Measurements from ENCODE around the gene KNDC1.

The KNDC1 gene

DNA sequence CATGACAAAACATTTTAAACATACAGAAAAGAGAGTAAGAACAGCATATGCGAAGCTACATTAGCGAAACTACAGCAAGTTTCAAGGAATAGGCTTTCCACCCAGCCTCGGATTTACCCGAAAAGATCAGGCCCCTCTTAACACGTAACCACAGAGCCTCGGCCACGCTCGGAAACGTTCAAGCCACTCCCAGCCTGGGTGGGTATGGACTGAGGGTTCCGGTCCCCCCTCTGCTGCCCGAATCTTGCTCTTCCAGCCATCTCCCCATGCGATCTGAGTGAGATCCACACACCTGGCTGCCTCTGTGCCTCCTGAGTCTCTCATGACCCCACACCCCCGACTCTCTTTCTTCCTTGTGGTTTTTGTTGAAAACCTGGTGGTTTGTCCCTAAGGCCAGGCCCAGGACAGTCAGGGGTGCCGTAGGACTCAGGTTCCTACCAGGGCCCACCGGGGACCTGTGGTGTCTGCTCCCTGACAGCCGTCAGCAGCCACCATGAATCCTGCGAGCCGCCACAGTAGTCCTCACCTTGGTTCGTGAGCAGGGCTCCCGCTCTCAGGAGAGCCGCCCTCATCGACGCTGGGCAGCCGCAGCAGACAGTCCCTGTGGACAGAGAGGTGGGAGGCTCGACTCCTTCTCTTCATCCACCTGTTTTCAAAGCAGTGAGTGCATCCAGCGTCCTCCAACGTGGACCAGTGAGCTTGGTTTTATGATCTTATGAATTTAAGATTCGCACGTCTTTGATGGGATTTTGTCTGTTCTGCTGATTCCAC is 18.5 kb downstream of the KNDC1 start:
- Histone ChIP-seq H3K4me1 (ENCODE audit: control insufficient read depth in 1 of 2, insufficient read depth in 2 of 2, low read length in 2 of 2) (no peaks in the 10 kb centered on the region), H3K27me3 (ENCODE audit: control insufficient read depth in 1 of 2, insufficient read depth in 2 of 2, low read length in 2 of 2) (no peaks in the 10 kb centered on the region), H3K27ac (ENCODE audit: low read depth, low read length) (no peak overlapping the region)

GRCh38 chr10:133179128-133179520 is 19.1 kb downstream of the KNDC1 start:
- no peaks in the 10 kb centered on the region for H3K4me1 ChIP-seq (ENCODE audit: control insufficient read depth in 1 of 2, insufficient read depth in 2 of 2, low read length in 2 of 2)
- H3K27me3 ChIP-seq (ENCODE audit: control insufficient read depth in 1 of 2, insufficient read depth in 2 of 2, low read length in 2 of 2): no peaks in the 10 kb centered on the region
- H3K9me3 ChIP-seq (ENCODE audit: control insufficient read depth in 1 of 2, low read length in 2 of 2): peaks cover 11 to 16% of the 10 kb centered on the region in 2 donors
- no peak overlapping the region for H3K4me3 ChIP-seq (ENCODE audit: low read depth in 1 of 2, low read length in 2 of 2)
- H3K9ac ChIP-seq (ENCODE audit: low read depth in 1 of 2, low read length in 2 of 2): no peak overlapping the region
- no peaks in the 10 kb centered on the region for H3K36me3 ChIP-seq (ENCODE audit: control insufficient read depth in 1 of 2, insufficient read depth in 2 of 2, low read length in 2 of 2)
- no peak overlapping the region for H3K27ac ChIP-seq (ENCODE audit: low read depth, low read length)

More for the DNA sequence above, 18.5 kb downstream of the KNDC1 start:
- Histone ChIP-seq H3K36me3 (ENCODE audit: control insufficient read depth in 1 of 2, insufficient read depth in 2 of 2, low read length in 2 of 2) (no peaks in the 10 kb centered on the region), H3K9ac (ENCODE audit: low read depth in 1 of 2, low read length in 2 of 2) (no peak overlapping the region), H3K4me3 (ENCODE audit: low read depth in 1 of 2, low read length in 2 of 2) (no peak overlapping the region), H3K9me3 (ENCODE audit: control insufficient read depth in 1 of 2, low read length in 2 of 2) (peaks cover 11 to 16% of the 10 kb centered on the region in 2 donors)

- H3K4me1 ChIP-seq (ENCODE audit: control insufficient read depth in 1 of 2, insufficient read depth in 2 of 2, low read length in 2 of 2): no peaks in the 10 kb centered on the region
- no peak overlapping the region for H3K27ac ChIP-seq (ENCODE audit: low read depth, low read length)
- no peaks in the 10 kb centered on the region for H3K36me3 ChIP-seq (ENCODE audit: control insufficient read depth in 1 of 2, insufficient read depth in 2 of 2, low read length in 2 of 2)
- H3K4me3 ChIP-seq (ENCODE audit: low read depth in 1 of 2, low read length in 2 of 2): no peak overlapping the region
- H3K9ac ChIP-seq (ENCODE audit: low read depth in 1 of 2, low read length in 2 of 2): no peak overlapping the region
- peaks cover 11 to 16% of the 10 kb centered on the region in 2 donors for H3K9me3 ChIP-seq (ENCODE audit: control insufficient read depth in 1 of 2, low read length in 2 of 2)
- H3K27me3 ChIP-seq (ENCODE audit: control insufficient read depth in 1 of 2, insufficient read depth in 2 of 2, low read length in 2 of 2): no peaks in the 10 kb centered on the region
Observed at GRCh38 chr10:133179651-133180050, 19.6 kb downstream of the KNDC1 start.

- Histone ChIP-seq H3K4me3 (ENCODE audit: low read depth in 1 of 2, low read length in 2 of 2) (no peak overlapping the region), H3K36me3 (ENCODE audit: control insufficient read depth in 1 of 2, insufficient read depth in 2 of 2, low read length in 2 of 2) (no peaks in the 10 kb centered on the region), H3K27me3 (ENCODE audit: control insufficient read depth in 1 of 2, insufficient read depth in 2 of 2, low read length in 2 of 2) (no peaks in the 10 kb centered on the region)
Observed at GRCh38 chr10:133180192-133180964, 20.4 kb downstream of the KNDC1 start.

DNA sequence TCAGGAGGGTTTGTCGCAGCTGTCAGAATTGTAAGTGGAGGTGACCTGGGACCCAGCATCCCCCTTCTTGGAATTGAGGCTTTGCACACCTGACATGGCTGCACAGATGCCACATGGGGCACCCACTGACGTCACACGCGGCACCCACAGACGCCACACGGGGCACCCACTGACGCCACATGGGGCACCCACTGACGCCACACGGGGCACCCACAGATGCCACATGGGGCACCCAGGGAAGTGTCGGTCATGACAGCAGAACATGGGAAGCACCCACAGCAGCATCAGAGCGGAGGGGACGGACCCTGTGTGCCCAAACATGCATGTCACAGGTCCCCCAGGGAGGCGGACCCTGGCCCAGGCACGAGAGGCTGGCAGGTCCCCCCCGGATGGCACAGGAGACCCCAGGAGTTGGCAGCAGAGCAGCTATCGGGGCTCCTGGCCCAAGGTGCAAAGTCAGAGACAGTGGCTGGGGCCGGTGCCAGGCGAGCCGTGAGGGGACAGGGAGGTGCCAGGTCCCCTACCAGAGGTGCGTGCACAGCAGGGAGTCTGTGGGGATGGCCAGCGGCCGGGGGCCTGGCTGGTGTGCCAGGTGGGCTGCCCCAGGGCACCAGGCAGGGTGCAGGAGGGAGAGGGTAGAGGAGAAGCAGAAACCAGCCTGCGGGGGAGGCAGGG is 21.1 kb downstream of the KNDC1 start:
- Histone ChIP-seq H3K4me3 (ENCODE audit: low read depth in 1 of 2, low read length in 2 of 2) (no peak overlapping the region), H3K36me3 (ENCODE audit: control insufficient read depth in 1 of 2, insufficient read depth in 2 of 2, low read length in 2 of 2) (no peaks in the 10 kb centered on the region), H3K27ac (ENCODE audit: low read depth, low read length) (no peak overlapping the region), H3K27me3 (ENCODE audit: control insufficient read depth in 1 of 2, insufficient read depth in 2 of 2, low read length in 2 of 2) (no peaks in the 10 kb centered on the region), H3K9ac (ENCODE audit: low read depth in 1 of 2, low read length in 2 of 2) (no peak overlapping the region), H3K9me3 (ENCODE audit: control insufficient read depth in 1 of 2, low read length in 2 of 2) (peaks cover 11 to 16% of the 10 kb centered on the region in 2 donors), H3K4me1 (ENCODE audit: control insufficient read depth in 1 of 2, insufficient read depth in 2 of 2, low read length in 2 of 2) (no peaks in the 10 kb centered on the region)

More at GRCh38 chr10:133180192-133180964, 20.4 kb downstream of the KNDC1 start:
- H3K4me1 ChIP-seq (ENCODE audit: control insufficient read depth in 1 of 2, insufficient read depth in 2 of 2, low read length in 2 of 2): no peaks in the 10 kb centered on the region
- H3K27ac ChIP-seq (ENCODE audit: low read depth, low read length): no peak overlapping the region
- H3K9me3 ChIP-seq (ENCODE audit: control insufficient read depth in 1 of 2, low read length in 2 of 2): peaks cover 11 to 16% of the 10 kb centered on the region in 2 donors
- H3K9ac ChIP-seq (ENCODE audit: low read depth in 1 of 2, low read length in 2 of 2): no peak overlapping the region

GRCh38 chr10:133182190-133182589 is 22.2 kb downstream of the KNDC1 start:
- no peak overlapping the region for H3K4me3 ChIP-seq (ENCODE audit: low read depth in 1 of 2, low read length in 2 of 2)
- no peaks in the 10 kb centered on the region for H3K4me1 ChIP-seq (ENCODE audit: control insufficient read depth in 1 of 2, insufficient read depth in 2 of 2, low read length in 2 of 2)
- H3K36me3 ChIP-seq (ENCODE audit: control insufficient read depth in 1 of 2, insufficient read depth in 2 of 2, low read length in 2 of 2): no peaks in the 10 kb centered on the region
- no peak overlapping the region for H3K27ac ChIP-seq (ENCODE audit: low read depth, low read length)
- peaks cover 10% of the 10 kb centered on the region in 2 donors for H3K9me3 ChIP-seq (ENCODE audit: control insufficient read depth in 1 of 2, low read length in 2 of 2)
- no peak overlapping the region for H3K9ac ChIP-seq (ENCODE audit: low read depth in 1 of 2, low read length in 2 of 2)
- H3K27me3 ChIP-seq (ENCODE audit: control insufficient read depth in 1 of 2, insufficient read depth in 2 of 2, low read length in 2 of 2): no peaks in the 10 kb centered on the region

GRCh38 chr10:133182791-133183645 is 23.0 kb downstream of the KNDC1 start:
- Histone ChIP-seq H3K9me3 (ENCODE audit: control insufficient read depth in 1 of 2, low read length in 2 of 2) (peaks cover 2% of the 10 kb centered on the region in 2 donors), H3K9ac (ENCODE audit: low read depth in 1 of 2, low read length in 2 of 2) (no peak overlapping the region), H3K36me3 (ENCODE audit: control insufficient read depth in 1 of 2, insufficient read depth in 2 of 2, low read length in 2 of 2) (no peaks in the 10 kb centered on the region), H3K27me3 (ENCODE audit: control insufficient read depth in 1 of 2, insufficient read depth in 2 of 2, low read length in 2 of 2) (no peaks in the 10 kb centered on the region), H3K4me1 (ENCODE audit: control insufficient read depth in 1 of 2, insufficient read depth in 2 of 2, low read length in 2 of 2) (no peaks in the 10 kb centered on the region), H3K27ac (ENCODE audit: low read depth, low read length) (no peak overlapping the region), H3K4me3 (ENCODE audit: low read depth in 1 of 2, low read length in 2 of 2) (no peak overlapping the region)

DNA sequence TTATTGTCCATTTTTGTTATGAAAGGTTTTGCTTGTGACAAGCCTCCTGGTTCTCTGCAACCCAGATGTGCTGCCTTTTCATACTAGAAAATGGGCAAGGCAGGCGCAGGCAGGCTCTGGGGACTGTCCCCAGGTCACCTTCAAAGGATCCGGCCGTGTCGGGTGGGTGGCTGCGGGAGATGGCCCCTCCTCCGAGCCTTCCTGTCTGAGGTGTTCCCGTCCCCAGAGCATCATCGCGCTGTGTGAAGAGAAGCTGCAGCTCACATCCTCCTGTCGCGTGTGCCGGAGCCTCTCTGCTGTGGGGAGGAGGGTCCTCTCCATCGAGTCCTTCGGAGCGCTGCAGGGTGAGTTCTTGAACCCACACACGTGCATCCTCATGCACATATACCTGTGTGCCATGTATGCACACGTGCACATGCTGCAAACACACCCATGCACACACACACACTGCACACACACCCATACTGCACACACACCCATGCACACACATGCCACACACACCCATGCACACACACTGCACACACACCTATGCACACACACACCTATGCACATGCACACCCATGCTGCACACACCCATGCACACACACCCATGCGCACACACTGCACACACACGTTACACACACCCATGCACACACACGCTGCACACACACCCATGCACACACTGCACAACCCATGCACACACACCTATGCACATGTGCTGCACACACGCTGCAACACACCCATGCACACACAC is 23.8 kb downstream of the KNDC1 start:
- Histone ChIP-seq H3K36me3 (ENCODE audit: control insufficient read depth in 1 of 2, insufficient read depth in 2 of 2, low read length in 2 of 2) (no peaks in the 10 kb centered on the region), H3K27ac (ENCODE audit: low read depth, low read length) (no peak overlapping the region), H3K4me3 (ENCODE audit: low read depth in 1 of 2, low read length in 2 of 2) (no peak overlapping the region), H3K4me1 (ENCODE audit: control insufficient read depth in 1 of 2, insufficient read depth in 2 of 2, low read length in 2 of 2) (no peaks in the 10 kb centered on the region), H3K9me3 (ENCODE audit: control insufficient read depth in 1 of 2, low read length in 2 of 2) (no peaks in the 10 kb centered on the region), H3K9ac (ENCODE audit: low read depth in 1 of 2, low read length in 2 of 2) (no peak overlapping the region), H3K27me3 (ENCODE audit: control insufficient read depth in 1 of 2, insufficient read depth in 2 of 2, low read length in 2 of 2) (no peaks in the 10 kb centered on the region)

DNA sequence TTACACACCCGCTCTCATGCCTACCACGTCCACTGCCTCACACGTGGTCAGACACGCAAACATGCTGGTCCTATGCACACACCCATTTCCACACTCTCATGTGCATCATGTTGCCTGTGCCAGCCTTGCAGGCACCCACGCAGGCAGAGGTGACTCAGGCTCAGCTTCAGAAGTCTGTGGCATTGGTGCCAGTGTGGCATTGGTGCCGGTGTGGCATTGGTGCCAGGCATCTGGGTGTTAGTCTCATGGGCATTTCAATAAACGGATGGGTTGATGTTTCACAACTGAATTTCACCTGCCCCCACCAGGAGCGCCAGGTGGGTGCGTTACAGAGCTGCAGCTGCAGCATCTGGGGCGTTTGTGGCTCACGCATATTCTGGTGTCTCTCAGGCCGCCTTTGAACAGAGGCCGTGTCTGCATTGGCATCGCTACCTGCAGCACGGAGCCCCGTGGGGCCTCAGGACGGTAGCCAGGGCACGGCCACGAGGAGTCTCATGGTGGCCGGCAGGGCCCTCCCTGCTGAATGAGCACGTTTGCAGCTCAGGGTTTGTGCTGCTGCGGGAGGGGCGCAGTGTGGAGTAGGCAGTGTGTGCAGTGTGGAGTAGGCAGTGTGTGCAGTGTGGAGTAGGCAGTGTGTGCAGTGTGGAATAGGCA is 24.7 kb downstream of the KNDC1 start:
- Histone ChIP-seq H3K4me3 (ENCODE audit: low read depth in 1 of 2, low read length in 2 of 2) (no peak overlapping the region), H3K4me1 (ENCODE audit: control insufficient read depth in 1 of 2, insufficient read depth in 2 of 2, low read length in 2 of 2) (no peaks in the 10 kb centered on the region), H3K36me3 (ENCODE audit: control insufficient read depth in 1 of 2, insufficient read depth in 2 of 2, low read length in 2 of 2) (no peaks in the 10 kb centered on the region), H3K9ac (ENCODE audit: low read depth in 1 of 2, low read length in 2 of 2) (no peak overlapping the region), H3K27me3 (ENCODE audit: control insufficient read depth in 1 of 2, insufficient read depth in 2 of 2, low read length in 2 of 2) (no peaks in the 10 kb centered on the region), H3K9me3 (ENCODE audit: control insufficient read depth in 1 of 2, low read length in 2 of 2) (no peaks in the 10 kb centered on the region), H3K27ac (ENCODE audit: low read depth, low read length) (no peak overlapping the region)
